GM21381 (cell line): ENCODE results near the gene PRH1.

Experiments
- ATAC-seq: cut with Tn5 transposase; IDR thresholded peaks from one replicate; pipeline ENCODE4 v1.9.1; 2021; ENCODE audit warnings: mild to moderate bottlenecking, moderate library complexity; ENCODE audit not compliant: unreplicated experiment

PRH1 gene

GRCh38 chr12:10884086-10884725 lies at the start of gene PRH1:
Gene PRH1, minus strand, starts transcription at chr12:10884255. Its CDS starts 38 bp downstream, at chr12:10884217.
- ATAC-seq = no peak

GRCh38 chr12:10928746-10929286 lies 44.8 kb upstream of the PRH1 start, which contains the start of gene PRH2:
Gene PRH2, plus strand, starts transcription at chr12:10929236. Its CDS starts 38 bp downstream, at chr12:10929274.
- no peak for ATAC-seq

DNA sequence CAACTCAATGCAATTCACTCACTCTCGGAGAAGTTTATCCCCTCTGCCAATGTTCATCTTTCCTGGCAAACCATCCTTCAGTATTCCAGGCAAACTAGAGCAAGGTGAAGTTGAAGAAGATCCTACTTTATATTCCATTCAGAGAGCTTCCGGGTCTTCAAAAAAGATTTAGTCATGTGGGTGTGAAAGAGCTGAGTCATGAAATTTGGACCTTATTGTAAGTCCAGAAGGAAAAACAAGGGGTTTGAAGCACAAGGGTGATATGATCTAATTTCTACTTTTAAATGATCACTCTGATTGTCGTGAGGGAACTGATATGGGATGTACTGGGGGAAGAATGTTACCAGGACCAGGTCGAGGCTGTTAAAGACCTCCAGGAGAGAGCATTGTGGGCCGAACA lies 42.2 kb upstream of the PRH1 start:
- ATAC-seq = no peak

DNA sequence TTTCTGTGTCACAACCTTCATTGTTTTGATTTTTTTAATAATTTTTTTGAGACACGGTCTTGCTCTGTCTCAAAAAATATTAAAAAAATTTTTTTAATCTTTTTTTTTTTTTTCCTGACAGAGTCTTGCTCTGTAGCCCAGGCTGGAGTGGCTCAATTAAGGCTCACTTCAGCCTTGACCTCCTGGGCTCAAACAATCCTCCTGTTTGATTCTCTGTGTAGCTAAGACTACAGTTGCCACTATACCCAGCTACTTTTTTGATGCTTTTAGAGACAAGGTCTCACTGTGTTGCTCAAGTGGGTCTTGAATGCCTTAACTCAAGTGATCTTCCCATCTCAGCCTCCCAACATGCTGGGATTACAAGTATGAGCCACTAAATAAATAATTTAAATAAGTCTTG lies 35.8 kb upstream of the PRH1 start:
- ATAC-seq = no peak

GRCh38 chr12:10910380-10910779 lies 26.3 kb upstream of the PRH1 start:
- ATAC-seq = no peak

DNA sequence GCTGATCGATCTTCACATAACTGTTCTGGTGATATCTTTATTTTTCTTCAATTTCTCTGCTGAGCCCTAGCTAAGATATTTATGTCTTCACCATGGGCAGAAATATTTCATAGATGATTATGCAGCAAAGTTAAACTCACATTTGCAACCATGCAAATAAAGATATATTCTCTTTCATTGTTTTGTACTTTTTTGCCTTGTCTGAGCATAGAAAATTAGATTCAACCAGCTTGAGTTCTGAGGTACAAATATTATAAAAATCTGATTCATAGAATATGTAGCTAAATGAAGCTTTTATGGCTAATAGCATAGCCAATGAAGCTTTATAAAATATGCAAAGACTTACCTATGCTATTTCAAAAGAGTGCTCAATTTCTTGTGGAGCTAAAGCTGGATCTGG lies 25.4 kb upstream of the PRH1 start, which contains the start of gene TAS2R13:
TSS of gene TAS2R13 (minus strand) at position 101 of the 400 bp plus-strand sequence. CDS start 264 bp downstream, outside the sequence.
- no peak for ATAC-seq

DNA sequence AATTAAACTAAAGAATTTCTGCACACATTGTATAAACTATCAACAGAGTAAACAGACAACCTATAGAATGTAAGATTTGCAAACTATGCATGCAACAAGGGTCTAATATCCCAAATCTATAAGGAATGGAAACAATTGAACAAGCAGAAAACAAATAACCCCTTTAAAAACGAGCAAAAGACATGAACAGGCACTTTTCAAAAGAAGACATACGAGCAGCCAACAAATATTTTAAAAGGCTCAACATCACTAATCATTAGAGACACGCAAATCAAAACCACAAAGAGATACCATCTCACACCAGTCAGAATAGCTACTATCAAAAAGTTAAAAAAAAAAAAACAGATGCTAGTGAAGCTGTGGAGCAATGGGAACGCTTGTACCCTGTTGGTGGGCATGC lies 20.6 kb upstream of the PRH1 start:
- no peak for ATAC-seq

DNA sequence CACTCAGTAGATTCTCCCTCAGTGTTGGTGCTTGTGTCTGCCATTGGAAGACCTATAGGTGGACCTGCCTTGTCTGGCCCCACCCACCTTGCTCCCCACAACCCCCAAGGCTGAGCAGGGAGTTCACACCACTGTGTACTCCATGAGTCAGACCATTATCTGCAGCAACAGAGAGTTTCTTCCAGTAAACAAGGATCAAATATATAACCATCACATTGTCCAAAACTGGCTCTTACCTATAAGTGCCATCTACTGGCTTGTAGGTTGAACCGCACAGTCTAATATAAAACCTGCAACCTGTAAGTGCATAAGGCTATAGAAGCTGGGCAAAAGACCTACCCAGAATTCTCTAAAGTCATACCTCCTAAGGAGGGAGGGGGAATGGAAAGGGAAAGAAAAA lies 17.4 kb upstream of the PRH1 start:
- ATAC-seq = no peak

DNA sequence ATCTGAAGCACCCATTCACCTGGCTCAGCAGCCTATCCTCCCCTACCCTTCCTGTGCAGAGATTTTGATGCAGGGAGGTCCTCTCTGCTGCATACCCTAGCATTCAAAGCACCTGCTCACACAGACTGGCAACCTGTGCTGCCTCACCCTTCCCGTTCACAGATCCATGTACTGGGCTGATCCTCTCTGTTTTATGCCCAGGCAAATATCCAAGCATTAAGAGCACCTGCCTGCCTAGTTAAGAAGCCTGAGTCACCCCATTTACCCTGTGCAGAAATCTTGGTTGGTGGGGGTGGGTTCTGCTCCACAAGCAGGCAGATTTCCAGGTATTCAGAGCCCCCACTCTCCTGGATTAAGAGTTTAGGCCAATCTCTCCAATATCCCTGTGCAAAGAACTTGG lies 16.9 kb upstream of the PRH1 start:
- ATAC-seq = no peak

GRCh38 chr12:10900530-10900929 lies 16.5 kb upstream of the PRH1 start:
- no peak for ATAC-seq

GRCh38 chr12:10896854-10897253 lies 12.8 kb upstream of the PRH1 start:
- no peak for ATAC-seq

DNA sequence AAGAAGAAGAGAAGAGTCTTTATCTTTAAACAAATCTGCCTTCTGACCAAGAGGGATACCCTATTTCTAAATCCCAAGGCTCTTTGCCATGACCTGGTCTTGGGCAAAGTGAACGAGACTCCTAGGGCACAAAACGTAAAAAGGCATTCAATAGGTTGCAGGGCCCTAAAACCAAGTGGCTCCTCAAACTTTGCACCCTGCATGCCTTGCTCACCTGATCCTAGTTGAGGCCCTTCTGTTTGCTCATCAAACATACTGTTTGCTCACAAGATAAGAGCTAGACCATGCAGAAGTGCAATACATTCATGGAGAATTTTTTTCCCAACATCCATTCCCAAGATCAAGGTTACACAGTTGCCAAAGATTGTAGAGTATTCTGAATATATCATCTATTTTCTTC lies 7.9 kb upstream of the PRH1 start:
- ATAC-seq = no peak

GRCh38 chr12:10889226-10889625 lies 5.2 kb upstream of the PRH1 start:
- no peak for ATAC-seq

- ATAC-seq = no peak
These were observed 10.7 kb downstream of the PRH1 start for GRCh38 chr12:10873378-10873777.

DNA sequence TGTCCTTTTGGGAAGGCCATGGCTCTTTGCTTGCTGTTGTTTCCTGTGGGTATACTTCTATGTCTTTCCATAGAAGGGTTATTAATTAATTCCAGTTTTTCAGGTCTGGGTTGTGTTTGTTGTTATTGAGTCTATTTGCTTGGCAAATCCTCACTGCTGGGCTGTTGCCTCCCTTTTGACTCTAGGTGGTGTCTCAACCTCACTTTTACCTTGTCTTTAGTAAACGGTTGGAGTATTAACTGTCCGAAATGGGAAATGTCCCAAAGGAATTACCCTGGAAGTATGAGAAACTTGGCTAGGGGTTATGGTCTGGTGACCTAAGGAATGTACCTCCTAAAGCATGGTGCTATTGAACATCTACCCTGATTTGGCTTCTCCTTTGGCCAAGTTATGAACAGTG lies 16.7 kb downstream of the PRH1 start:
- ATAC-seq = no peak

- no peak for ATAC-seq
These were observed 20.4 kb downstream of the PRH1 start for GRCh38 chr12:10863512-10864218.

DNA sequence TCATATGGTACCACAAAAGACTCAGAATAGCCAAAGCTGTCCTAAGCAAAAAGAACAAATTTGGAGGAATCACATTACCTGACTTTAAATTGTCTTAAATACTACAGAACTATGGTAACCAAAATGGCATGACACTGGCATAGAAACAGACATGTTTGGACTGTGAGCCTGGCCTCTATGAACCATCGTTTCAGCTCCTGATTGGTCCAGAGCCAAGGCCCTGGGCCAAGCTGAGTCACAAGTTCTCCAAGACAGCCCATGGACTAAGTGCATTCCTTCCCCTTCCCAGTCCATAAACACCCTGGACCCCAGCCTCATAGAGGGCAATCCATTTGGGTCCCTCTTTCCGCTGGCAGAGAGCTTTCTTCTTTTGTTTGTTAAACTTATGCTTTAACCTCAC lies 22.7 kb downstream of the PRH1 start:
- no peak for ATAC-seq

DNA sequence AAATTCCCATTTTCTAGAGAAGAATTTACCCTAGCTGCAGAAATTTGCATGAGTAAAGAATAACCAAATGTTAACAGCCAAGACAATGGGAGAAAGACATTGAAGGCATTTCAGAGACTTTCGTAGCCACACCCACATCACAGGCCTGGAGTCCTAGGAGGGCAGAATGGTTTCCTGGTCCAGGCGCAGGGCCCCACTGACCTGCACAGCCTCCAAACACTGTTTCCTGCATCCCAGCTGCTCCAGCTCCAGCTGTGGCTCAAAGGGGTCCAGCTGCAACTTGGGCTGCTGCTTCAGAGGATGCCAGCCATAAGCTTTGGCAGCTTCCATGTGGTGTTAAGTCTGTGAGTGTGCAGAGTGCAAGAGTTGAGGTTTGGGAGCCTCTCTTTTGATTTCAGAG lies 28.2 kb downstream of the PRH1 start:
- ATAC-seq = no peak

GRCh38 chr12:10853776-10854175 lies 30.3 kb downstream of the PRH1 start:
- ATAC-seq = no peak

GRCh38 chr12:10851243-10851858 lies 32.7 kb downstream of the PRH1 start:
- ATAC-seq = no peak

- ATAC-seq = no peak
These were observed 34.6 kb downstream of the PRH1 start, which contains the start of gene PRR4 for GRCh38 chr12:10849425-10849878. Gene PRR4, minus strand, starts transcription at chr12:10849475. Its CDS starts 38 bp downstream, at chr12:10849437.

GRCh38 chr12:10847744-10848143 lies 36.3 kb downstream of the PRH1 start:
- ATAC-seq = no peak
